ENCODE data around the gene CXCL16.
"Not testable (repeated sequence)": the region's sequence is repeated elsewhere in the genome, so short reads cannot be mapped to it uniquely, and the experiment has no call there.

The CXCL16 gene

GRCh38 chr17:4721203-4722135, 18.3 kb downstream of the CXCL16 start:
- H3K36me3 Mint-ChIP-seq = peaks cover 16% of the 10 kb centered on the region
- no peak overlapping the region for H3K4me3 Mint-ChIP-seq
- no peaks in the 10 kb centered on the region for H3K9me3 Mint-ChIP-seq
- DNase-seq (ENCODE audit: low spot score in 2 of 2) (peak in 1 of 2 donors; percentile 33), ATAC-seq (ENCODE audit: low read depth) (peak; percentile 92)
- H3K27ac Mint-ChIP-seq = peak overlapping the region; percentile 81
- H3K27me3 Mint-ChIP-seq = no peaks in the 10 kb centered on the region
- H3K4me1 Mint-ChIP-seq = peaks cover 11% of the 10 kb centered on the region

GRCh38 chr17:4720787-4721186, 18.9 kb downstream of the CXCL16 start:
- peaks cover 8% of the 10 kb centered on the region for H3K4me1 Mint-ChIP-seq
- peaks cover 16% of the 10 kb centered on the region for H3K36me3 Mint-ChIP-seq
- DNase-seq (ENCODE audit: low spot score in 2 of 2) (no peak), ATAC-seq (ENCODE audit: low read depth) (no peak)
- no peaks in the 10 kb centered on the region for H3K27me3 Mint-ChIP-seq
- H3K9me3 Mint-ChIP-seq = no peaks in the 10 kb centered on the region
- no peak overlapping the region for H3K4me3 Mint-ChIP-seq
- peak overlapping the region; percentile 81 for H3K27ac Mint-ChIP-seq

GRCh38 chr17:4719684-4720221, 20.0 kb downstream of the CXCL16 start:
- H3K27me3 Mint-ChIP-seq = no peaks in the 10 kb centered on the region
- H3K4me1 Mint-ChIP-seq = peaks cover 15% of the 10 kb centered on the region
- H3K4me3 Mint-ChIP-seq = no peak overlapping the region
- no peaks in the 10 kb centered on the region for H3K9me3 Mint-ChIP-seq
- DNase-seq (ENCODE audit: low spot score in 2 of 2) (no peak), ATAC-seq (ENCODE audit: low read depth) (no peak)
- H3K27ac Mint-ChIP-seq = no peak overlapping the region
- peaks cover 16% of the 10 kb centered on the region for H3K36me3 Mint-ChIP-seq

- ATAC-seq (ENCODE audit: low read depth) (no peak), DNase-seq (ENCODE audit: low spot score in 2 of 2) (no peak)
- Mint-ChIP-seq H3K4me3 (no peak overlapping the region), H3K9me3 (no peaks in the 10 kb centered on the region), H3K27ac (no peak overlapping the region), H3K27me3 (no peaks in the 10 kb centered on the region), H3K4me1 (peaks cover 18% of the 10 kb centered on the region), H3K36me3 (peaks cover 16% of the 10 kb centered on the region)
These were observed 20.6 kb downstream of the CXCL16 start for GRCh38 chr17:4719146-4719545.

- no peak overlapping the region for H3K4me3 Mint-ChIP-seq
- H3K27ac Mint-ChIP-seq = no peak overlapping the region
- peaks cover 23% of the 10 kb centered on the region for H3K4me1 Mint-ChIP-seq
- H3K27me3 Mint-ChIP-seq = no peaks in the 10 kb centered on the region
- DNase-seq (ENCODE audit: low spot score in 2 of 2) (no peak), ATAC-seq (ENCODE audit: low read depth) (no peak)
- no peaks in the 10 kb centered on the region for H3K9me3 Mint-ChIP-seq
- H3K36me3 Mint-ChIP-seq = peaks cover 16% of the 10 kb centered on the region
These were observed 21.5 kb downstream of the CXCL16 start for GRCh38 chr17:4718276-4718675.

- peaks cover 23% of the 10 kb centered on the region for H3K4me1 Mint-ChIP-seq
- DNase-seq (ENCODE audit: low spot score in 2 of 2) (no peak), ATAC-seq (ENCODE audit: low read depth) (no peak)
- H3K9me3 Mint-ChIP-seq = no peaks in the 10 kb centered on the region
- H3K27ac Mint-ChIP-seq = no peak overlapping the region
- no peaks in the 10 kb centered on the region for H3K27me3 Mint-ChIP-seq
- peaks cover 16% of the 10 kb centered on the region for H3K36me3 Mint-ChIP-seq
- H3K4me3 Mint-ChIP-seq = no peak overlapping the region
These were observed 21.9 kb downstream of the CXCL16 start for GRCh38 chr17:4717791-4718190.

- no peak for ATAC-seq (ENCODE audit: low read depth)
- Mint-ChIP-seq H3K27ac (peak overlapping the region; percentile 79), H3K4me3 (no peak overlapping the region), H3K4me1 (peaks cover 30% of the 10 kb centered on the region), H3K27me3 (no peaks in the 10 kb centered on the region), H3K36me3 (peaks cover 16% of the 10 kb centered on the region), H3K9me3 (no peaks in the 10 kb centered on the region)
- no peak for DNase-seq (ENCODE audit: low spot score in 2 of 2)
These were observed 23.6 kb downstream of the CXCL16 start for GRCh38 chr17:4716081-4716480.

GRCh38 chr17:4715063-4715744, 24.5 kb downstream of the CXCL16 start:
- peaks cover 12% of the 10 kb centered on the region for H3K36me3 Mint-ChIP-seq
- H3K4me1 Mint-ChIP-seq = peaks cover 30% of the 10 kb centered on the region
- peak overlapping the region; percentile 40 for H3K4me3 Mint-ChIP-seq
- DNase-seq (ENCODE audit: low spot score in 2 of 2) = no peak
- no peaks in the 10 kb centered on the region for H3K9me3 Mint-ChIP-seq
- no peaks in the 10 kb centered on the region for H3K27me3 Mint-ChIP-seq
- ATAC-seq (ENCODE audit: low read depth) = no peak
- peak overlapping the region; percentile 79 for H3K27ac Mint-ChIP-seq

- Mint-ChIP-seq H3K4me1 (peaks cover 34% of the 10 kb centered on the region), H3K27ac (peak overlapping the region; percentile 79), H3K4me3 (peak overlapping the region; percentile 40), H3K36me3 (peaks cover 12% of the 10 kb centered on the region)
- not testable (repeated sequence) for ATAC-seq (ENCODE audit: low read depth); H3K9me3 Mint-ChIP-seq; DNase-seq (ENCODE audit: low spot score in 2 of 2); H3K27me3 Mint-ChIP-seq
These were observed 25.2 kb downstream of the CXCL16 start for GRCh38 chr17:4714340-4715062.

GRCh38 chr17:4712526-4712925, 27.2 kb downstream of the CXCL16 start:
- no peak overlapping the region for H3K4me3 Mint-ChIP-seq
- H3K4me1 Mint-ChIP-seq = peaks cover 35% of the 10 kb centered on the region
- H3K27me3 Mint-ChIP-seq = no peaks in the 10 kb centered on the region
- no peaks in the 10 kb centered on the region for H3K9me3 Mint-ChIP-seq
- DNase-seq (ENCODE audit: low spot score in 2 of 2) (no peak), ATAC-seq (ENCODE audit: low read depth) (no peak)
- H3K36me3 Mint-ChIP-seq = peaks cover 3% of the 10 kb centered on the region
- no peak overlapping the region for H3K27ac Mint-ChIP-seq

- H3K27ac Mint-ChIP-seq = peak overlapping the region; percentile 85
- H3K36me3 Mint-ChIP-seq = no peaks in the 10 kb centered on the region
- no peak for ATAC-seq (ENCODE audit: low read depth)
- no peaks in the 10 kb centered on the region for H3K9me3 Mint-ChIP-seq
- H3K4me3 Mint-ChIP-seq = peak overlapping the region; percentile 96
- DNase-seq (ENCODE audit: low spot score in 2 of 2) = no peak
- no peaks in the 10 kb centered on the region for H3K27me3 Mint-ChIP-seq
- peaks cover 35% of the 10 kb centered on the region for H3K4me1 Mint-ChIP-seq
These were observed 28.0 kb downstream of the CXCL16 start for GRCh38 chr17:4711661-4712181.

- H3K27ac Mint-ChIP-seq = peak overlapping the region; percentile 85
- H3K9me3 Mint-ChIP-seq = no peaks in the 10 kb centered on the region
- DNase-seq (ENCODE audit: low spot score in 2 of 2) = no peak
- peaks cover 35% of the 10 kb centered on the region for H3K4me1 Mint-ChIP-seq
- H3K36me3 Mint-ChIP-seq = no peaks in the 10 kb centered on the region
- H3K27me3 Mint-ChIP-seq = no peaks in the 10 kb centered on the region
- ATAC-seq (ENCODE audit: low read depth) = no peak
- H3K4me3 Mint-ChIP-seq = peak overlapping the region; percentile 96
These were observed 28.8 kb downstream of the CXCL16 start for GRCh38 chr17:4710693-4711634.
